GM21526 (cell line): Measurements from ENCODE around the gene SMARCD1.

Experiments used
- ATAC-seq: cut with Tn5 transposase; IDR thresholded peaks from one replicate; pipeline ENCODE4 v1.9.1; 2021; ENCODE audit warnings: moderate library complexity; ENCODE audit not compliant: unreplicated experiment, low FRiP score

The SMARCD1 gene

GRCh38 chr12:50084775-50085614, at the start of gene SMARCD1:
TSS of gene SMARCD1 (plus strand) at chr12:50085342. CDS start at chr12:50085370, 28 bp downstream.
- ATAC-seq = peak; percentile 67

GRCh38 chr12:50038336-50038735, 46.8 kb upstream of the SMARCD1 start:
- no peak for ATAC-seq

DNA sequence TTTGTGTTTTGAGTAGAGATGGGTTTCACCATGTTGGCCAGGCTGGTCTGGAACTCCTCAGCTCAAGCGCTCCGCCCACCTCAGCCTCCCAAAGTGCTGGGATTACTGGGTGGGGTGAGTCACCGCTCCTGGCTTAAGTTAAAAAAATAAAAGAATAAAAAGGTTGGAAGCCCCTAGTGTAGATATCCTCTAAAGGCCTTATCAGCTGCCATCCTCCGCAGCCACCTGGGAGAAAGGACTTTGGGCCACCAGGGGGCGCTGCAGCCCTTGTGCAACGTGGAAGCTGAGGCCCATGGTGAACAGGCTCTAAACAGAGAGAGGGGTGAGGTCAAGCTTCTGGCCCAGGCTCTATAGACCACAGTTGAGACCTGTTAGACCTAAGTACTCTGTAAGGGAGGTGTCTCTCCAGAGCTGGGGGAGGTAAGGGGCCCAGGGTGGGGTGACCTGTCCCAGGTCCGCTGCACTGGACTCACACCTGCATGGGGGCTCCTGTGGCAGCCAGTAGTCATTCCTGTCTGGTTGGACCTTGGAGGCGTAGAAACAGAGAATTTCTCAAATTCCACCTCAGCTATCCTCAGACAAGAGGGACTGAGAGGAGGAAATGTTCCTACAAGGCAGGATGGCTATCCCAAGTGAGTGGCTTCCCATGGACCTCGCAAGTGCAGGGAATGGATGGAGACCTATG, 45.8 kb upstream of the SMARCD1 start:
- ATAC-seq = peak; percentile 55

- ATAC-seq = no peak
Measured at GRCh38 chr12:50040657-50041056, 44.5 kb upstream of the SMARCD1 start.

DNA sequence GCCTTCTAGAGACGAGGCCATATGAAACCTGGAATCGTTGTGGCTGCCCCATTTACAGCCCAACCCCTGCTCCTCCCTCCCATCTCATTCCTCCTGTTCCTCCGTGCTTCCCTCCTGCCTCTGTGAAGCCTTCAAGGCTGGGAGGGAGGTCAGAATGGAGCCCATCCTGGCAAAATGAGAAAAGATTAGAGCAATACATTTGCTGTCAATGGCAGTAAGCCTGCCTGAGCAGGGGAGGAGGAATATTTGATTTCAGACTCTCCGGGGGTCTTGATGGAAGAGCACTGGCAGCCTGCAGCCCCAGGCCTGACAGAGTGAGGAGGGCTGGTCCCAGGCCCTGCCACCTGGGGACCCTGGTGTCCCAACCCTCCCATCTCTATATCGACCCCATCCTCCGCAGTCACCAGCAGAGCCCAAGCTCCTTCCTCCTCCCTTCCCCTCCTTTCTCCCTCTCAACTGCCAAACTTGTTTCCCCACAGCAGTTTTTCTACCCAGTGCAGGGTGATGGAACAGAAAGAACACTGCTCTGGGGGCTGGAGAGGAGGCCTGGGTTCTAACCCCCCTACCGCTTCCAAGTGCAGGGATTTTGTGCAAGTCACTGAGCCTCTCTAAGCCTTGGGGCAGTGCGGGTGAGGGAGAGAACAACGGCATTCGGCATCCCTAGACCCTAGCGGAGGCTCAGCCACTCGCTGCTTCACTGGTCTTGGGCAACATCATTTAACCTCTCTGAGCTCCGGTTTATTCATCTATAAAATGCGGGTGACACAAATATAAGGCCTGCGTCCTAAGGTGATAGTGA, 43.9 kb upstream of the SMARCD1 start:
- ATAC-seq = no peak

GRCh38 chr12:50041962-50042361, 43.2 kb upstream of the SMARCD1 start:
- no peak for ATAC-seq

DNA sequence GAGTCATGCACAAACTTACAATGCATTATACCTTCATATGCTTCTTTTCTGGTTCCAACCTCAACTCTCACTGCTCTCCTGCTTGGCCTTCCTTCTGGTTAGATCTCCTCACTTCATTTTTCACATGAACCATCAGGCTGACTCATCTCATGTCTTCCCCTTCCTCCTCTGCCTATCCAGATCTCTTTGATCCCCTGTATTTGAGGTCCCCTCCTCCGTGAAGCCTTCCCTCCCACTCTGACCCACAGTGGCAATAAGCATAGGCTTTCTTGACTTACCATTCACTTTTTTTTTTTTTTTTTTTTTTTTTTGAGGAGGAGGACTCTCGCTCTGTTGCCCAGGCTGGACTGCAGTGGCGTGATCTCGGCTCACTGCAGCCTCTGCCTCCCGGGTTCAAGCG, 42.4 kb upstream of the SMARCD1 start:
- ATAC-seq = no peak

- no peak for ATAC-seq
Measured at GRCh38 chr12:50043308-50043707, 41.8 kb upstream of the SMARCD1 start.

- no peak for ATAC-seq
Measured at GRCh38 chr12:50043854-50044253, 41.3 kb upstream of the SMARCD1 start.

DNA sequence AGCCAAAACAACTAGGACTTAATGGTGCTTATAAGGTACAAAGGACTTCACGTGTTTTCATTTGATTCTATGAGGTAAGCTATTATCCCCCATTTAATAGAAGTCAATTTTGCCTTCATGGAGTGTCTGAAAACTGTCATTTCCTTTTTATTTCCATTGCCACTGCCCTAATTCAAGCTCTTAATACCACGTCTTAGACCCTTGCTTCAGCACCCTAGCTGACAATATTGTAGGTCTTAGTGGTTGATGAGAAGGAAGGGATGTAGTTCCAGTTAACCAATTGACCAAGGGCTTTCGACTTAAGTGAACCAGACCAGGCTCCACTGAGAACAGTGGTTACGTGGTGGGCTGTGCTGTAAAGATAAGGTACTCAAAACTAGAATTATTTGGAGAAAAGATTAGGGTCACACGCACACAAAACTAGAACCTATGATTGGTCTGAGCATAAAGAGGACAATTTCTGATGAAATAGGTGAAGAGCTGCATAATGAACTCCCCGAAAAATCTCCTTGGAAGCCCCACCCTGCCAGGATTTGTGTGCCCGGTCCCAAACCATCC, 37.4 kb upstream of the SMARCD1 start:
- ATAC-seq = no peak

DNA sequence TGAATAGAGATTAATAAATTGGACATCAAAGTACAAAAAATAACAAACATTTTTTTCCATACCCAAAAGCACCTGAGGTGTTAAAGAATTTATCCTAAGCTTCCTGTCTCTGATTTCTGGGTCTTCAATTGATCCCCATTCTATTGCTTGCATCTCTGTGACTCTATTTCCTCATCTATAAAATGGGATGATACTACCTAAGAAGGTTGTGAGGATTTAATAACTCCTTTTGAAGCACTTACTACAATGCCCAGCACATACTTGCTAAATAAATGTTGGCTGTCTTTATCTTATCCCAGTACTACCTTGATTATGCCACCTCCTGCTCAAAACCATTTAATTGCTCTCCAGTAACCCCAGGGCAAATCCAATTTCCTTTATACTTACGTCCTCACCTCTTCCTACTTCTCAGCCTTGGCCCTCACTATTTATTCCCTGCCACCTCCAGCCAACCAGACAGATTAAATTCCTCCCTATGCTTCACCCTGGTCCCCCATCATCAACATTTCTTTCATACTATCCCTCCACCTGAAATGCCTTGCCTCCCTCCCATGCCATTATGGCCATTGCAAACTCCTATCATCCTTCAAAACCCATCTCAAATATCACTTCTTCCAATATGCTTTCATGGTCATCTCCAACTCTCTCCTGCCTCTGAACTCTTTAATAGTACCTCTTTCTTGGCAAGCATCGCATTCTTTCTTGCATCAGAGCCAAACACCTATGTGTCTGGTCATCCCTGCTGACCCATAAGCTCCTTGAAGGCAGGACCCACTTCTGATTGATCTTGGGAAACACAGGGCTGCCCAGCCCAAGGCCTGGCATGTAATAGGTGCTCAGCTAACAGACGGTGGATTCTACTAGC, 35.7 kb upstream of the SMARCD1 start:
- ATAC-seq = no peak

DNA sequence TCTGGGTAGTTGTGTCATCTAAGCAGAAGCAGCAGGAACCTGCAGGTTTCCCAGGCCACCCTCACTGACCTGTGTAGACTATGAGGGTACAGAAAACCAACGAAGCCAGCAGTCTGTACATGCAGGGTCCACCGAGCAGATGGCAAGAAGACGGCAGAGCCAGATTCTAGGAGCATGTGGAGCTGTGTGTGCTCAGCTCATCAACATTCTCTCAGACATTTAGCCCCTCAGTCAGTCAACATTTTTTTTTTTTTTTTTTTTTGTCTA, 35.1 kb upstream of the SMARCD1 start:
- no peak for ATAC-seq

- no peak for ATAC-seq
Measured at GRCh38 chr12:50050410-50051098, 34.6 kb upstream of the SMARCD1 start.

DNA sequence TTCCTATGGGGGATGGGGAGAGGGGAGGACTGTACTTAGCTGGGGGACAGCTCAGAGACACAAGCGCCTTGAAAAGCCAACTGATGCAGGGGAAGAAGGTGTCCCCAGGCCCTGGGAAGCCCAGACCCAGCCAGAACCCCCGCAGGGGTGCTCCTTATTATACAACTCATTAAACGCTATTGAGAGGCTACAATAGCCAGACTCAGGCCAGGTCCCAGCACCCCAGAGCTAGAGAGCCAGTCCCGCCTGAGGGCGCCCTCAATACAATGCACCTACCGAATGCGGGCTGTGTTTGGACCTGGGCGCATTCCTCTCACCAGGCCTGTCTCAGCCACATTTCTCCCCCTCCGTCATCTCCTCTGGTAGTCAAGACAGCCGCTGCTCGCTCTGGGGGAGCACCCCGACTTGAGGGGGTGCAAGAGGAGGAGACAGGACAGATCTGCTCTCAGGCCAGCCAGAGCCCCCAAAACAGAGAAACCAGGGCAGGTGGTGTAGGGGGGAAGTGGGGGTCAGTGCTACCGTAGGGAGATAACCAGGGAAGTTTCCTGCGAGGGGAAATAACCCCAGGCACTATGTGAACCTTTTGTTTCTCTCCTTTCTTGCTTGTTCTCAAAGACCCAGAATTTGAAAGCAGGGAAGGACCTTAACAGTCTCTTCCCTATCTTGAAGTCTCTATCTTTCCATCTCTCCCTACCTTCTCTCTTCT, 33.9 kb upstream of the SMARCD1 start:
- ATAC-seq = no peak

- ATAC-seq = no peak
Measured at GRCh38 chr12:50052544-50052943, 32.6 kb upstream of the SMARCD1 start.

DNA sequence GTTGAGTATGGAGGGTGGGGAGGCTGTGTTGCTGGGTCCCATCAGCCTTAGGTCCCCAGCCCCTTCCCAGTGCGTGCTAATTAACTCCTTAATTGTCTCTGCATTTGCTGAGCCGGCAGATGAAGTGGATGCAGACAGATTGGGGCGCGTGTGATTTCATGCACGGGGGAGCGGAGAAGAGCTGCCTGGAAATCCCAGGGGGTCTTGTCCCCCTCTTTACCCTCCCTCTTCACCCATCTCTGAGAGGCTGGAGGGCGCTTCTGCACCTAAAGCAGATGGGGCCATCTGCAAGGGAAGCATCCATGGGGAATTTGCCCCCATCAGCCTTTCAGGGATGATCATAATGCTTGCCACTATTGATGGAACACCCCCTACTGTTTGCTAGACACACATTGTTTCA, 32.2 kb upstream of the SMARCD1 start:
- ATAC-seq = no peak

GRCh38 chr12:50053583-50053982, 31.6 kb upstream of the SMARCD1 start:
- no peak for ATAC-seq

DNA sequence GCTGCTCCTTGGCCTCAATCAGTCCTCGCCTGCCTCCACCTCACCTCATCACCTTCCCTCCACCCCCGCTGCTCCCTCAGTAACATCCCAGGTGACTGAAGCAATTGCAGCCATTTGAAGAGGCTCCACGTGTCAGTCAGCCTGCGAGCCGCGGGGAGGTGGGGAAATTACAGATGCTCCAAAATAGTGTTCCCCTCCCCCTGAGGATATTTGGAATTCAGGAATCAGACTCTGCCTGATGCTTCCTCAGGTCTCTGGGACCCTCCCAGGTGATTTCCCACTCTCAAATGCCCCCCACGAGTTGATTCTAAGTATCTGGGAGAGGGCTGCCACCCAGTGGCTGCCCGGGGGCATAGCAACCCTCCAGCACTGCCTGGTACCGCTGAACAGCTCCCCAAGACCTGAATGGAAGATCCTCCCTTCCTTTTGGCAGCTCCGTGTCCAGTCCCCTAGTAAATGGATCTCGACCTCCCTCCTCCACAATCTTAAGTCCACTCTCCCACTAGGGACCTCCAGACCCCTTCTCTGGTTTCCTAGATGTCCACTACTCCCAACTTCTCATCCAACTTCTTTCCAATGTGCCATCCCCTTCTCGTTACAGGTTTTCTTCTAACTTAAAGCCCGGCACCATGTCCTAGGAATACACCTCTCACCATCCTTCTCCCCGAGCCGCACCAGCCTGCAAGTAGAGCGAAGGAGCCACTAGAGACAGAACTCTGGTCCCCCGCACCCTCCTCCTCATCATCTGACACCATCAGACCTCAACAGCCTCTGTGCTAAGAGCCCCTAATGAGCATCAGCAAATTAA, 29.1 kb upstream of the SMARCD1 start:
- no peak for ATAC-seq
